GM21529 (cell line): ENCODE results near the gene CDK5R1.
"Not testable (repeated sequence)": the region's sequence is repeated elsewhere in the genome, so short reads cannot be mapped to it uniquely, and the experiment has no call there.

Source experiments
- ATAC-seq: cut with Tn5 transposase; IDR thresholded peaks from one replicate; pipeline ENCODE4 v1.9.1; 2021; ENCODE audit not compliant: unreplicated experiment

The CDK5R1 gene

DNA sequence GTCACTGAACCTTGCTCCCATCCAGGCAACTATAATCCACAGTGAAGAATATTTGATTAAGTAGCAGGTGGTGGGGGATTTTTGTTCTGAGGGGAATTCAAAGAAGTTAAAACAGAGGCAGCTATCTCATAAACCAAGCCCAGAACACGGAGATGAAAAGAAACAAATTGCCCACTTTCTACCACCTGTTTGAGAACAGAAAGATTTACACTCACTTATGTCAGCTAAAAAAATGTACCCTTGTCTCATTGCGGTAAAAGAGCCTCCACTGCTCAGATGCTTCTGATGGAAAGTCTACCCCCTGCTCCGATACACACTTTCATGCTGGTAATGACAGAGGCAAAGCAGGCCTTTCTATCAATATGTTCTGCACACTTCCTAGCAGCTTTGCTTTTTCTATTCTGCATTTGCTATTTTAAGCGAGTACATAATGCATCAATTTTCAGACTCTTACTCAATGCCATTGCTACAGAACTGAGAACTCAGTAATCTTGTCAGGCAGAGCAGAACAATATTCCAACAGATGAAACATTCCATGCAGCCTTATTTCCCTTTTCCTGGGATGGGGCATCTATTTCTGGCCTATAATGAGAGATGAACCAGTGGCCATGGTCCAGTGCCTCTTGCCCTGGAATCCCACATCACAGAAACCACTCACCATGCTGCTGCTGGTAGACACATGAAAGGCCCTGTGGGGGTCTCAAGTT, 29.0 kb downstream of the CDK5R1 start:
- ATAC-seq: no peak

DNA sequence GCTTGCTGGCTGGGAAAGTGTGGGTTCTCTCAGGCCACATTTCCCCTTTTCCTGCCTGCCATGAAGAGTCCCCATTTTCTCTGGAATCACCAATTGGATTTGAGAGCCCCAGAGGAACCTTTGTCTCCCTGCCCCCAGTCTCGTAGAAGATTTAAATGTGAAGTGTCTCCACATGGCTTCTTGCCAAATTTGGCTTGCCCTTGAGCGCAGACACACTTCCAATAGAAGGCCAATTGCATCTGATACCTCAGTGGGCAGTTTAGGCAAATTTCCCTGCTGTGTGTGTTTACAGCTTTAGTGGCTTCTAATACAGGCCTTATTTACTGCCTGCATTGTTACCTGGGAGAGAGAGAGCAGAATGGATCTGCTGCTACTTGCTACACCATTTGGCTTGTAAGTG, 29.7 kb downstream of the CDK5R1 start:
- ATAC-seq: no peak

DNA sequence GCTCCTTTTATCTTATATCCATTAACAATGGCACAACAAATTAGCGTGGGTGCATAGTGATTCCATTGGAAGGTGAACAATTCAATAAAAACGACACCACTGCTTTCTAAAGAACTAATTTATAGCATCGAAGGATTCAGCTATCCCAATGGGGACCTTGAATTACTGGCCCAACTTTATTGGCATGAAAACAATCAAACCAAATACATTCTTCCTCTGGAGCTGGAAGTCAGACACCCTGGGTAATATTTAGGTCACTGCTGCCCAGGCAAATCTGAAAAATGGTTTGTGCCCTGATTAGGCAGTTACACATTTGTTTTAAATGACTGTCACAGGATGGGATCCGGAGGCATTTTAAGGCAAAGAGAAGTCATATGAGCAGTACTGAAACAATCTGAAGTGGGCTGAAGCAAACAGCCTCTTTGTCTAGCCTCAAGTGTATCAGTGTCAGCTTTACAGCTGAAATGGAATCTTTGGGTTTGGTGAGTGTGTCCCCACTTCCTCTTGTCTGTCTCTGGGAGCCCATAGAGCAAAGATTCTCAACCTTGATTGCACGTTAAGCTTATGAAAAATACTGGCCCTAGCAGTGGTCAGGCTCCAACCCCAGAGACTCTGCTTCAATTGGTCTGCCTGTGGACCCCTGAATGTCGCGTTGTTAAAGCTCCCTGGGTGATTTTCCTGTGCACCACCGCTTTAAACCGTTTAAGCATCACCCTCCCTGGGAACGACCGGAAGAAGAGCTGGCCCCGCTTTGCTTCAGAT, 30.3 kb downstream of the CDK5R1 start:
- no peak for ATAC-seq

DNA sequence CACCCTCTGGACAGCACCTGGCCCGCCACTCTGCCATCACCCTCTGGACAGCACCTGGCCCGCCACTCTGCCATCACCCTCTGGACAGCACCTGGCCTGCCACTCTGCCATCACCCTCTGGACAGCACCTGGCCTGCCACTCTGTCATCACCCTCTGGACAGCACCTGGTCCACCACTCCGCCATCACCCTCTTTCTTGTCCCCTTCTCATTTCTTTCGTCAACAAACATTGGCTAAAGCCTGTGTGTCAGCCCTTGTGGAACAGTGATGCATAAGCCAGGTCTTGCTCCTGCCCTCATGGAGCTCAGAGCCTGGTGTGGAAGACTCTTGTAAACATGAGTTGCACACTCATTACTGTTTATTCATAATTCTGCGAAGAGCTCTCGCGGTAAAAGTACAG, 31.2 kb downstream of the CDK5R1 start:
- ATAC-seq: no peak

DNA sequence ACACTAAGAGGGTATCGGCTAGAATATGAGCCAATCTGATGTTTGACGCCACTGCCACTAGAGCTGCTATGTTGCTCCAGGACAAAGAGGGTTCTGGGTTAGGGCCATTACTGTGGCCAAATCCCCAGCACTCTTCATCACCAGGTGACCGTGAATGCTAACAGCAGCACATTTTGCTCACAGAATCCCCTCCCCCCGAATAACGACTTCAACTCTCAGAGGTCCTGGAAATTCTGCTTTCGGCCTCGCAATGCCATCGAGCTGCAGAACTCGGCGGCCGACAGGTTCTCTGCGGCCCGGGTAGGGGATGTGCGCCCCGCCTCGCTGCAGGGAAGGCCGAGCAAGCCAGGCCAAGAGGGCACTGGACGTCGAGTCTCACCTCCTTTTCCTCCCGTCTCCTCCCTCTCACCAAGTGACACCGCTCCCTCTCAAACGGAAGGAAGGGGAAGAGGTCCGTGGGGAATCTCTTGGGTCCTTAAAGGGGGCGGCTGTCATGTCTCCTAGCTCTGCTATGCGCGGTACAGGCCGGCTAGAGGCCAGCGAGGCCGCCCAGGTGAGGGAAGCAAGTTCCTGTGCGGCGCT, 31.9 kb downstream of the CDK5R1 start:
- ATAC-seq: no peak

DNA sequence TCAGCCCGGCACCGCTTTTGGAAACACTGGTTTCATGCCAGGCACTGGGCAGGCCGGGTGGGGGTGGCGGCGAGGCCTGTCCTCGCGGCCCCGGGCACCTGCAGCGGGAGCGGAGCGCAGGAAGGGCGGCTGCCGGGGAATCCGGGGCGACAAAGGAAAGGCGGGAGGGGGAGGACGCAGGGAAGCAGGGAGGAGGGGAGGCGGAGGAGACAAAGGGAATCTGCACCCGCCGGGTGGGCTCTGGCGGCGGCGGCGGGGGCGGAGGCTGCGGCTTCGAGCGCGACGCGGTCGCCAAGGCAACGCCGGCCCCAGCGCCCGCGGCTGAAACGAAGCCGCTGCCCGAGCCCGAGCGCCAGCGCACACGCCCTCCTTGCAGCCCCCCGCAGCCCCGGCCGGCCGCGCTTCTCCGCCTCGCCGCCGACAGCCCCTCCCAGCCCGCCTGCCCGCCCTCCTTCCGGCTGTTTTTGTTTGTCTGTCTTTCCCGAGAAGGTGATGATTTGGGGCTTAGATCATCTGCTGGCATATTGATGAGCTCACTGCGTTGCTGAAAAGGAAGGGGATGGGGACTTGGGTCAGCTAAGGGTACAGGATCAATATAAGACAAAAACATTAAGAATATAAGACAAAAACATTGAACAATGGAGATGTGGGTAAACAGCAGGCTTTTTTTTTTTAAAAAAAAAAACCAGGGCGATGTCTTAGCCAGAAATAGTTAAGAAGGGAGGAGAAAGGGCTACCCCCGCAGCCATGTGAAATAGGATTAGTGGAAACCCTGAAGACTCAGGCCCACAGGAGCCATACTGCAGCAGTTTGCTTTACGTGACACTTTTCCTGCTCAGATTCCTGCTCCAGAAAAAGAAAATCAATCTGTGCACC, 32.7 kb downstream of the CDK5R1 start:
- no peak for ATAC-seq

DNA sequence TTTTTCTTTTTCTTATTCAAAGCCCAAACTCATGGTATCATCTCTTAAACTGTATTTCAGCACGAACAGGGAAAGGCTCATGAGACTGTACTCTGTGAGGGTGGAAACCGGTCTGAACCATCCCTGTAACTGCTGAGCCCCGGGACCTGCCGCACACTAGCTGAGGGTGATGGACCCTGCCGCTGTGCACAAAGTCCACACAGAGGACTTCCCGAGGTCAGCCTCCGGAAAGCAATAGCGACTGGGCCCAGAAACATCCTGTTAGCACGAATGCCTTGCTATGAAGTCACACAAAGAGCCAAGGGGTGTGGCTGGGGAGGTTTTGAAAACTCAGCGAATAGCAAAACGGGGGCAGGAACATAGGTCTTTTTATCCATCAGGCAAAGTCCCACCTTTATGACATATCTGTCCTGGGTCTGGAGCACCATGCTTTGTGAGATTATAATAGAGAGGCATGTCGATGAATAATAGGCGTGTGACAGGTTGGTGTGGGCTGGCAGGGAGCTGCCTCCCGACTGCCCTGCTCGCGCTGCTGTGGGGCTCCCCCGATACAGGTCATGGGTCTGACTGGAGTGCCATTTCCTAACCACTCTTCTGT, 33.4 kb downstream of the CDK5R1 start:
- no peak for ATAC-seq

DNA sequence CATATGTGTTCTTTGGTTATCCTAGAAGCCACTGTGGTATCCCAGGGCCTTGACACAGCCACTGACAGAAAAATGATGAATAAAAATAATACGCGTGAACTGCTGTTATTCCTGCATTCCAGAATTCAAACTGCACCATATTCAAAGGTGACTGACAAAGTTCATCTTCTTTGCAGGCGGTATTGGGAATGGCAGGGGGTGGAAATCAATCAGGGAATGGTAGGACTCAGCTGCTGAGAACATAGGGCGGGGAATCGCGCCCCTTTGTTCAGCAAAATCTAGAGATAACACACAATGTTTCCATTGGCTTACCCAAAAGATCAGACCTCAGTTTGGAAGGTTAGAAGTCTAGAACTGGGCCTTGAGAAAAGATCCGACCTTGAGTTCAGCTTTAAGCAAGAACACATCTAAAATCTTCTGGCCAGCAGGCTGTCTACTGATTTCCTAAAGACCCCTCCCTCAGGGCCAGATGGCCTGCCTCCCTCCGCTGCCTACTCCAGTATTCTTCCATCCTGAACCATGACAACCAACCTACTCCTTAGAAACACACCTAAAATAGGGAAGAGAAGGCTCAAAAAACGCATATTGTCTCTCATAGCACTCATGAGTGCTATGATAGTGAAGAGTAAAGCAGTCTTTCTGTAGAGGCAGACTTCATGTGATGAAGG, 34.1 kb downstream of the CDK5R1 start:
- no peak for ATAC-seq

DNA sequence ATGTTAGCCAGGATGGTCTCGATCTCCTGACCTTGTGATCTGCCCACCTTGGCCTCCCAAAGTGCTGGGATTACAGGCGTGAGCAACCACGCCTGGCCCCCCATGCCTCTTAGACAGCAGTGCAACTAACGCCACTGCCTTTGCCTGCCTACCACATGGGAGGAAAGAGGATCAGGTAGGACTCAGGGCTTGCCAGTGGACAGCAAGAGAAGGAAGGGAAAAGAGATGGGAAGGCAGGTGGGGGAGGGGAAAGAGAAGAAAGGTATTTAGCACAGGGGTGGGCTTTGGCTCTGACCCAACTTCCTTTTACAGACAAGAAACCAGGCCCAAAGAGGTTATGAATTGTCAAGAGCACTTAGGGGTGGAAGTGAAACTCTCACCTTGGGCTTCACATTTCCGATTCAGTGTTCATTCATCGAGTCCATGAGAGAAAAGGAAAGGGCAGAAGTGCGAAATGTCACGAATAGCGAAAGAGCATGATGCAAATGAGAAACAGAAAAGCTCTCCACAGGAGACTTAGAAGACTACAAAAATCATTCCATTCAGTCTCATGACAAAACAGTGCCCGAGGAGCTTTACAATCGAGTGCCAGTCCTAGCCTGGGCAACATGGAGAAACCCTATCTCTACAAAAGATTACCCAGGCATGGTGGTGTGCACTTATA, 36.4 kb downstream of the CDK5R1 start:
- ATAC-seq: peak; percentile 49

DNA sequence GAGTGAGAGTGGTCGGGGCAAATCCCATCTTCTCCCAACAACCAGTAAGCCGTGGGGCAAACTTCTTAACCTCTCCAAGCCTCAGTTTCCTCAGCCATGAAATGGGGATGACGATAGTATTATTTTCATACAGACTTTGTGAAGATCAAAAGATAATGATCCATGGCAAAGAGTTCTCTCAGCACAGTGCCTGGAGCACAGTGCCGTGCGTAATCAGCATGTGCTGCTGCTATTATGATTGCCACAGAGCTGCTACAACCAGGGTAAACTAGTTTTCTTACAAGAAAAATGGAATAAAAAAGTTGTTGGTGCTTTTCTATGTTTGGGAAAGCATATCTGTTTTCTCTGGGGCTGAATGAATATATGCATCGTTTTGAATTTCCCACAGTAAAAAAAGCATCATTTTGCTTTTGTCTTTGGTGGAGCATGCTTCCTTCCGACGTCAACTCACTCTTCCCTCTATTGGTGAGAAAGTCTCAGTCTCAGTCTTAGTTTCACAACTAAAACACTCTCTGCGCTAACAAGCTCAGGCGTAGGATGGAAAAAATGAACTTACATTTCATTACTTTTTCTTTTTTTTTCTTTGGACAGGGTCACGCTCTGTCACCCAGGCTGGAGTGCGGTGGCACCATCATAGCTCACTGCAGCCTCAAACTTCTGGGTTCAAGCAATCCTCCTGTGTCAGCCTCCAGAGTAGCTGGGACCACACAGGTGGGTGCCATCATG, 37.2 kb downstream of the CDK5R1 start:
- peak; percentile 39 for ATAC-seq

DNA sequence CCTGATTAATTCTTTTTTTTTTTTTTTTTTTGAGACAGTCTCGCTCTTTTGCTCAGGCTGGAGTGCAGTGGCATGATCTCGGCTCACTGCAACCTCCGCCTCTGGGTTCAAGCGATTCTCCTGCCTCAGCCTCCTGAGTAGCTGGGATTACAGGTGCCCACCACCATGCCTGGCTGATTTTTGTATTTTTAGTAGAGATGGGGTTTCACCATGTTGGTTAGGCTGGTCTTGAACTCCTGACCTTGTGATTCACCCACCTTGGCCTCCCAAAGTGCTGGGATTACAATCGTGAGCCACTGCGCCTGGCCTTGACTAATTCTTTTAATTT, 37.7 kb downstream of the CDK5R1 start:
- not testable (repeated sequence) for ATAC-seq

DNA sequence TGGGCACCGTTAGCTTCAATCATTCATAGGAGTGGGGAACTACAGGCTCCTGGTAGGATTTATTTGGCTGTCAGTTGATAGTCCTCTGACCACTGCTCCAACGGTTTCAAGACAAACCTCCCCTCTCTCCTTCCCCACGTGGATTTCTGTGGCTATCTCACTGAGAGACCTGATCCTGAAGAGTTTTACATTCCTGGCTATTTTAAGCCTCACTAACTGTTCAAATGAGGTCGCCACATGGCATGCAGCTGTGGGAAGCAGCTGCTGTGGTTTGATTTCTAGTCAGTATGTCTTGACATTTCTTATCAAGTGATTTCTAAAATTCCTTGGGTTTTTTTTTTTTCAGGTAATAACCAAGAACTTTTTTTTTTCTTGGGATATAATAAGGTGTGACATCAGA, 38.3 kb downstream of the CDK5R1 start:
- no peak for ATAC-seq

DNA sequence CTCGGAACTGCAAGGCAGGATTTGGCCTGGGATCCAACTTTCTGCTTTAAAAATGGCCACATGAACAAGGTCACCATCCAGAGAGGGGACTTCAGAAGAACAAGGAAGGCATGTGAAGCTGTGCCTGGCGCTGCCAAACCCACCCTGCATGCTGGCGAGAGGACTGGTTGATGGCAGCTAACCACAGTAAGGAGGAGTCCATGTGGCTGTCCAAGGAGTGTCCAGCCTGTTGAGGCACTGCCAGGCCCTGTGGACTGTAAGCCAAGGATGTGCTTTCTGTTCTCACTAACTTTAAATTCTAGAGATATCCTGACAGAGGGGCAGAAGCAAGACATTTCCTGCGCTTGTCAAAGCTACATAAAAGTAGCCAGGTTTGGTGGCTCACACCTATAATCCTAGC, 40.4 kb downstream of the CDK5R1 start:
- no peak for ATAC-seq

DNA sequence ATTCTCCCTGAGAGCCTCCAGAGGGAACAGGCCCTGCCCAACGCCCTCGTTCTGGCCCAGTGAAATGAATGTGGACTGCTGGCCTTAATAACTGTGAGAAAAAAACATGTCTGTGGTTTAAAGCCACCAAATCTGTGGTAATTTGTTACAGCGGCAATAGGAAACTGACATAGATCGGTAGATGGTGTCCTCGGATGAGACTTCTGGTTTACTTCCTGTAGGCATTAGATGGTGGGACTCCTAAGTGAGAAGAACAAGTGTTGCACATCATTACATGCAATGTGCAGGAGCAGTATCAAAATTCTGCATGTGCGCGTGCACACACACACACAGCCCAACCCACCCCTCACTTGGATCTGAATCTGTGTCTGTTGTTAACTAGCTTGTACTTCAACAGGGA, 42.0 kb downstream of the CDK5R1 start:
- ATAC-seq: no peak

DNA sequence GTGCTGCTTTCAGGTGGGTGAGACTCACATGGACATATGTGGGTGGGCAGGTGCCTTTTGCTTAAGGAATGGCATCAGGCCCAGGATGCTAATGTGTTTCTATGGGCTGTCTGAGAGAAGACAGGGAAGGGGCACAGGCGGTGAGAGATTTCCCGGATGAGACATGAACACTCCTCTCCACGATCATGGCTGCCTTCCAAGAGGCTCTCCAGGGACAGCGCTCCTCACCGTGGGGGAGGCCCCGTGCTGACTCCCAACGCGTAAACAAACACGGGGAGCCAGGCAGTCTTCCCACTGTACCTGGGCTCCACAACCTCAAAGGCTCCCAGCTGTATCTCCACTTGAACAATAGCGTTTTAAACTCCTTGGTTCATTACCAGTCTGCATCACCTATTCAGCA, 42.8 kb downstream of the CDK5R1 start:
- ATAC-seq: no peak

DNA sequence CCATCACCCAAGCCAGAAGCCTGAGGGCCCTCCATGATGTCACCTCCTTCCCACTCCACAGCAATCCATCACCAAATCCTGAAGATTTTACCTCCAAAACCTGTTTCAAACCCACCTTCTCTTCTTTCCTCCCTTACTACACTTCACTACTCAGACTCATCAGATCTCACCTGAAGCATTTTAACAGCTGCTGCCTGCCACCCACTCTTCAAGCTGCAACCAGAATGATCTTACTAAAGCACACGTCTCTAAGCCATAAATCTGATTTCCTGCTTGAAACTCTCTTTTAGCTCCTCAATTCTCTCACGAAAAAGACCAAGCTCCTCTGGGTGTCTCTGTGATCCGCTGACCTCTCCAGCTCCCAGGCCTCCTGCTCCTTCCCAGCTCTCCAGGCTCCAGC, 46.5 kb downstream of the CDK5R1 start:
- ATAC-seq: no peak

DNA sequence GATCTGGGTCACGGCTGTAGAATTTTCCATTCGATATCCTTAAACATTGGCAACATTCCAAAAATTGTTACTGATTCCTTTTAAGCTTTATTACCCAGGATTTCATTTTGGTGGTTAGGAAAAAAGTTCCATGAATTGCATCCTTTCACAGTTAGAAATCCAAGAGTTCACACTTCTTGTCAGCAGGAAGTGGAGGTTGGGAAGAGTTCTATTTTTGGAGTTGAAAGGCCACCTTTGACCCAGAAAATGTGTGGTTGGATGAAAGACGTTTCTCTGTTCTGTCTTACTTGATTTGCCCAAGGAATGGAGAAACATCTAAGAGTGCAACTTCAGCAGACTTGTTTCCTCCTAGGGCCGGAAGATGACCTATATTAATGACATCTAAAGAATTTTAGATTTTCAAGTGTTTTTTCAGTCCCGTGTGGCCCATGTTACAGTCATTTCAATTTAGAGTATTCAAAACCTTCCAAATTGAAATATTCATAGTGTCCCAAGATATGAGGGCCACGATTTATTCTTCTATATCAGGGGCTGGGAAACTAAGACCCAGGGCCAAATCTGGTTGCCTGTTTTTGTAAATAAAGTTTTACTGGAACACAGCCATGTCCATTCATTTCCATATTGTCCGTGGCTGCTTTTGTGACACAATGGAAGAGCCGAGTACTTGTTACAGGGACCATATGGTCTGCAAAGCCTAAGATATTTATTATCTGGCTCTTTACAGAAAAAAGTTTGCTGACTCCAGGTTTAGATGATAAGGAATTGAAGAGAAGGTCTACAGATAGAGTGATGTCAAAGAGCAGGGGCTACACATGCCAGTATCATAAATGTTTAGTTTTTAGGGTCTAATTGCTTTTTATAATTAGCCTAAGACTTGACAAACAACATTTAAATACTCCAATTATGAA, 50.2 kb downstream of the CDK5R1 start:
- no peak for ATAC-seq
